B cell (primary cell): Measurements from ENCODE around the gene GRIK2. TPM values are rescaled to one million over a fixed set of nuclear protein-coding genes. Genes with fewer than 3 reads are reported as not detected.

Source experiments
- ATAC-seq: fragments of 200-7000 bp; cut with Tn5 transposase; one replicate; pipeline ENCODE4 v1.10.0; 2021; ENCODE audit warnings: low read depth, mild to moderate bottlenecking, moderate number of reproducible peaks, moderate library complexity
- CTCF ChIA-PET: fragments of 350-600 bp; sonication (Branson Sonifier 250); formaldehyde crosslinking; loops from one replicate; lab custom pipeline; 2021; ENCODE audit warnings: antibody characterized with exemption, inconsistent platforms; lab: Charles Lee
- POLR2A ChIA-PET: fragments of 350-600 bp; sonication (Branson Sonifier 250); formaldehyde crosslinking; loops from one replicate; lab custom pipeline; 2021; ENCODE audit warnings: antibody characterized with exemption; lab: Charles Lee
- DNase-seq: peaks from one replicate; pipeline ENCODE4 v3.0.0; 2013
- H2AFZ ChIP-seq: 2 replicates; pipeline ENCODE4 v1.6.1; 2012; ENCODE audit warnings: mild to moderate bottlenecking, low read depth, low read length; ENCODE audit not compliant: insufficient read depth, poor library complexity, severe bottlenecking
- H3K27ac ChIP-seq, 2 donors: 1 replicate in 1 of 2; 2 replicates in 1 of 2; pipeline ENCODE4 v1.5.1; 2012 to 2013; ENCODE audit warnings: low read length in 2 of 2, mild to moderate bottlenecking in 2 of 2, moderate library complexity in 1 of 2
- H3K27me3 ChIP-seq, 4 experiments: fragments of 200-600 bp in 1 of 4; sonication (generic) in 1 of 4; replicated peaks in 1 of 4; 1 replicate in 2 of 4; 2 replicates in 2 of 4; pipeline versions ENCODE4 v1.6.1 to v1.7.0; 2013 to 2016; ENCODE audit warnings: low read length in 3 of 4, mild to moderate bottlenecking in 2 of 4, mixed read lengths in 1 of 4, moderate library complexity in 1 of 4; ENCODE audit not compliant: insufficient read depth in 4 of 4, control insufficient read depth in 3 of 4; ENCODE audit errors: control extremely low read depth in 1 of 4
- H3K36me3 ChIP-seq, 2 experiments: replicated peaks in 1 of 2; 1 replicate in 1 of 2; 2 replicates in 1 of 2; pipeline versions ENCODE4 v1.6.1 to v1.7.1; 2013; ENCODE audit warnings: low read length in 1 of 2; ENCODE audit not compliant: insufficient read depth in 2 of 2, control insufficient read depth in 1 of 2; ENCODE audit errors: control extremely low read depth in 1 of 2, extremely low read depth in 1 of 2
- H3K4me1 ChIP-seq, 2 donors: fragments of 200-600 bp in 1 of 2; sonication (generic) in 1 of 2; 1 replicate in 1 of 2; 2 replicates in 1 of 2; pipeline versions ENCODE4 v1.5.1 to v1.6.1; 2013 to 2017; ENCODE audit warnings: low read length in 2 of 2; ENCODE audit not compliant: control insufficient read depth in 2 of 2, insufficient read depth in 2 of 2
- H3K4me2 ChIP-seq: replicated peaks from 2 replicates; pipeline ENCODE3; 2012; ENCODE audit warnings: mild to moderate bottlenecking, low read depth, low read length; ENCODE audit not compliant: poor library complexity, severe bottlenecking
- H3K4me3 ChIP-seq, 5 experiments: fragments of 200-600 bp in 1 of 5; sonication (generic) in 1 of 5; 1 replicate in 3 of 5; 2 replicates in 2 of 5; pipeline versions ENCODE4 v1.5.1 to v1.7.0; 2011 to 2016; ENCODE audit warnings: low read length in 4 of 5, mild to moderate bottlenecking in 4 of 5, low read depth in 2 of 5, control low read depth in 1 of 5, moderate library complexity in 1 of 5; ENCODE audit not compliant: insufficient read depth in 1 of 5; ENCODE audit errors: control extremely low read depth in 1 of 5, extremely low read depth in 1 of 5
- H3K79me2 ChIP-seq: fragments of 200-600 bp; sonication (generic); one replicate; pipeline ENCODE4 v1.6.0; 2016; ENCODE audit warnings: low read length; ENCODE audit not compliant: control insufficient read depth, insufficient read depth
- H3K9ac ChIP-seq: fragments of 200-600 bp; sonication (generic); 2 replicates; pipeline ENCODE4 v1.6.1; 2017; ENCODE audit warnings: mild to moderate bottlenecking, low read length, moderate library complexity
- H3K9me3 ChIP-seq, 3 donors: one replicate each; pipeline versions ENCODE4 v1.6.1 to v1.7.1; 2013; ENCODE audit warnings: low read length in 2 of 3; ENCODE audit not compliant: control insufficient read depth in 2 of 3, insufficient read depth in 1 of 3; ENCODE audit errors: control extremely low read depth in 1 of 3
- H4K20me1 ChIP-seq: 2 replicates; pipeline ENCODE4 v1.6.0; 2012; ENCODE audit warnings: mild to moderate bottlenecking, low read length; ENCODE audit not compliant: insufficient read depth, control insufficient read depth, poor library complexity, severe bottlenecking
- H3K27ac Mint-ChIP-seq: one replicate; pipeline ENCODE4 v1.8.0; 2021; ENCODE audit warnings: mixed read lengths
- H3K27me3 Mint-ChIP-seq: one replicate; pipeline ENCODE4 v1.8.0; 2021; ENCODE audit warnings: mixed read lengths
- H3K4me1 Mint-ChIP-seq: one replicate; pipeline ENCODE4 v1.8.0; 2021; ENCODE audit warnings: mixed read lengths
- H3K4me3 Mint-ChIP-seq: one replicate; pipeline ENCODE4 v1.8.0; 2021; ENCODE audit warnings: mixed read lengths
- H3K9me3 Mint-ChIP-seq: one replicate; pipeline ENCODE4 v1.8.0; 2022; ENCODE audit warnings: mixed read lengths; ENCODE audit not compliant: insufficient read depth
- CTCF ChIP-seq: fragments of 200-600 bp; IDR thresholded peaks from one replicate; pipeline ENCODE4 v1.8.0; 2022; ENCODE audit warnings: antibody characterized with exemption, mild to moderate bottlenecking
- EZH2 ChIP-seq: IDR thresholded peaks from 2 replicates; pipeline ENCODE4 v1.6.1; 2012; ENCODE audit warnings: borderline replicate concordance, low read depth, mild to moderate bottlenecking, moderate library complexity, low read length; ENCODE audit not compliant: insufficient read depth, poor library complexity, severe bottlenecking
- WGBS: methylation state at CpG from one replicate; pipeline ENCODE4 v1.1.5; 2013; ENCODE audit warnings: missing lambda C conversion rate; ENCODE audit not compliant: insufficient coverage; 5-methylcytosine and 5-hydroxymethylcytosine counted together
- intact Hi-C: fragments of 100-400 bp; cut with micrococcal nuclease; formaldehyde crosslinking; loops from one replicate; pipeline ENCODE4 v1.10.0; 2022
- polyA plus RNA-seq: library from polyadenylated mRNA; depleted of rRNA; stranded (reverse); fragments of >200 nt; gene quantifications from 2 replicates; pipeline ENCODE4 v1.2.3, GENCODE V29; 2012
- total RNA-seq, 2 donors: library from RNA; stranded (reverse); fragments of 120-200 nt in 1 of 2; gene quantifications; 1 replicate in 1 of 2; 2 replicates in 1 of 2; pipeline versions ENCODE4 v1.2.3 to v1.2.4, GENCODE V29; 2013 to 2022

GRIK2 gene
- total and polyA plus RNA-seq, 2 donors (not counting 1 experiment from before 2014, with no cell fraction given): not detected

DNA sequence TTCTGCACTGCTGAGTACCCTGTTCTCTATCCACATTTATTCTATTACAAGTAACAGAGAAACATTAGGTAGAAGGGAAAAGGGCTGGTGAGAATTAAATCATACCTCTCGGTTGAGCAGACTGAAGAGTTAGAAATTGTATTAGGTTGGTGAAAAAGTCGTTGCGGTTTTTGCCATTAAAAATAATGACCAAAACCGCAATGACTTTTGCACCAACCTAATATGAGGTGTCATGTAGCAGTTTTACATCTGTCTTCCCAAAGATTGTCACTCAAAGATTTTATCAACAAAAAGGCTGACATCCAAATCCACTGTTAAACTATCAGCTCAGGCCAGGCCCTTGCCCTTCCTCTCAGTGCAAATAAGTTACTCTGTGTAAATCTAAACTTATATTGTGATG, 28.3 kb upstream of the GRIK2 start:
- TF ChIP-seq EZH2: no peak
- no peak for TF ChIP-seq CTCF
- no peak overlapping the region for H3K4me3 Mint-ChIP-seq
- Histone ChIP-seq H3K27ac (no peak overlapping the region), H3K4me2 (no peak overlapping the region), H3K27me3 (no peaks in the 10 kb centered on the region), H4K20me1 (no peaks in the 10 kb centered on the region), H3K4me1 (no peaks in the 10 kb centered on the region), H2AFZ (no peak overlapping the region), H3K79me2 (no peaks in the 10 kb centered on the region), H3K9me3 (no peaks in the 10 kb centered on the region), H3K9ac (no peak overlapping the region), H3K36me3 (no peaks in the 10 kb centered on the region), H3K4me3 (no peak overlapping the region)
- H3K27ac Mint-ChIP-seq: no peak overlapping the region
- intact Hi-C loops: no loop called here
- H3K4me1 Mint-ChIP-seq: no peaks in the 10 kb centered on the region
- no peak for ATAC-seq
- H3K9me3 Mint-ChIP-seq: no peaks in the 10 kb centered on the region
- WGBS: no CpG with 5 or more reads among the region's 4 CpGs
- H3K27me3 Mint-ChIP-seq: no peaks in the 10 kb centered on the region
- no peak for DNase-seq
- POLR2A ChIA-PET: no interaction called here
- CTCF ChIA-PET: no interaction called here

GRCh38 chr6:101379926-101380325, 13.6 kb upstream of the GRIK2 start:
- H3K4me1 Mint-ChIP-seq: no peaks in the 10 kb centered on the region
- Histone ChIP-seq H3K9me3 (no peaks in the 10 kb centered on the region), H3K9ac (no peak overlapping the region), H3K27ac (no peak overlapping the region), H3K27me3 (no peaks in the 10 kb centered on the region), H3K4me2 (no peak overlapping the region), H4K20me1 (no peaks in the 10 kb centered on the region), H3K4me1 (no peaks in the 10 kb centered on the region), H2AFZ (no peak overlapping the region), H3K4me3 (no peak overlapping the region), H3K36me3 (no peaks in the 10 kb centered on the region), H3K79me2 (no peaks in the 10 kb centered on the region)
- no peak for ATAC-seq
- peaks cover 3% of the 10 kb centered on the region for H3K9me3 Mint-ChIP-seq
- ChIA-PET CTCF (no interaction called here), POLR2A (no interaction called here)
- intact Hi-C loops: no loop called here
- H3K27me3 Mint-ChIP-seq: no peaks in the 10 kb centered on the region
- TF ChIP-seq CTCF (no peak), EZH2 (no peak)
- 100% methylated on average over 1 of the region's 2 CpGs for WGBS
- no peak overlapping the region for H3K4me3 Mint-ChIP-seq
- H3K27ac Mint-ChIP-seq: no peak overlapping the region
- DNase-seq: no peak
